SU-DHL-6 (cell line): ENCODE data around the gene WIPF3.

Experiments
- H2AFZ ChIP-seq: fragments of 200-600 bp; sonication (generic); 2 replicates; pipeline ENCODE4 v1.6.1; 2014; ENCODE audit warnings: low read depth, mild to moderate bottlenecking, moderate library complexity, mixed read lengths, antibody characterized with exemption, low read length; ENCODE audit not compliant: severe bottlenecking
- H3F3A ChIP-seq: fragments of 200-600 bp; shearing (Covaris generic); 2 replicates; pipeline ENCODE4 v1.6.0; 2016; ENCODE audit warnings: antibody characterized with exemption, mild to moderate bottlenecking; ENCODE audit not compliant: insufficient read depth
- H3K27ac ChIP-seq: fragments of 200-600 bp; sonication (generic); 2 replicates; pipeline ENCODE4 v1.5.1; 2016; ENCODE audit warnings: low read depth, mild to moderate bottlenecking, low read length, moderate library complexity, mixed read lengths
- H3K27me3 ChIP-seq: fragments of 200-600 bp; sonication (generic), shearing (Covaris generic); 2 replicates; pipeline ENCODE4 v1.6.0; 2014; ENCODE audit warnings: mild to moderate bottlenecking, low read length
- H3K36me3 ChIP-seq: fragments of 200-600 bp; sonication (generic); 2 replicates; pipeline ENCODE4 v1.6.1; 2014; ENCODE audit warnings: mild to moderate bottlenecking, low read length, mixed read lengths
- H3K4me2 ChIP-seq: fragments of 300-600, 200-600 bp; shearing (Covaris generic), sonication (generic); 2 replicates; pipeline ENCODE4 v1.6.0; 2014; ENCODE audit warnings: low read length, low read depth, mild to moderate bottlenecking; ENCODE audit not compliant: poor library complexity, severe bottlenecking
- H3K4me3 ChIP-seq: fragments of 200-600 bp; sonication (generic); 2 replicates; pipeline ENCODE4 v1.5.1; 2014; ENCODE audit warnings: antibody characterized with exemption, low read length, mild to moderate bottlenecking, mixed read lengths; ENCODE audit not compliant: insufficient read depth, poor library complexity, severe bottlenecking
- H3K79me2 ChIP-seq: fragments of 200-600 bp; sonication (generic); 2 replicates; pipeline ENCODE4 v1.6.1; 2014; ENCODE audit warnings: mild to moderate bottlenecking, low read length, moderate library complexity; ENCODE audit not compliant: insufficient read depth
- H3K9ac ChIP-seq: fragments of 200-600 bp; sonication (generic); 2 replicates; pipeline ENCODE4 v1.7.0; 2014; ENCODE audit warnings: mild to moderate bottlenecking, low read length
- H3K9me2 ChIP-seq: fragments of 200-600 bp; sonication (generic); replicated peaks from 2 replicates; pipeline ENCODE4 v1.6.1; 2014; ENCODE audit warnings: low read length; ENCODE audit not compliant: insufficient read depth
- H3K9me3 ChIP-seq: fragments of 200-600 bp; sonication (generic); 2 replicates; pipeline ENCODE4 v1.6.1; 2014; ENCODE audit warnings: low read length, mixed read lengths; ENCODE audit not compliant: insufficient read depth
- H4K20me1 ChIP-seq: fragments of 200-600 bp; sonication (generic); 2 replicates; pipeline ENCODE4 v1.6.1; 2014; ENCODE audit warnings: low read depth, mild to moderate bottlenecking, antibody characterized with exemption, low read length, moderate library complexity, mixed read lengths
- EZH2phosphoT487 ChIP-seq: fragments of 200-600 bp; sonication (generic), shearing (Covaris generic); conservative IDR thresholded peaks from 2 replicates; pipeline ENCODE4 v1.6.1; 2018; ENCODE audit warnings: mild to moderate bottlenecking, antibody characterized with exemption, low read length, moderate library complexity, mixed read lengths
- TF ChIP-seq, protein P1 (sequence below): fragments of 200-600 bp; sonication (generic); IDR thresholded peaks from one replicate; pipeline ENCODE4 v1.5.1; 2017; ENCODE audit warnings: antibody characterized with exemption, mild to moderate bottlenecking, low read length, moderate library complexity; ENCODE audit not compliant: insufficient read depth, poor library complexity, severe bottlenecking

Gene WIPF3

DNA sequence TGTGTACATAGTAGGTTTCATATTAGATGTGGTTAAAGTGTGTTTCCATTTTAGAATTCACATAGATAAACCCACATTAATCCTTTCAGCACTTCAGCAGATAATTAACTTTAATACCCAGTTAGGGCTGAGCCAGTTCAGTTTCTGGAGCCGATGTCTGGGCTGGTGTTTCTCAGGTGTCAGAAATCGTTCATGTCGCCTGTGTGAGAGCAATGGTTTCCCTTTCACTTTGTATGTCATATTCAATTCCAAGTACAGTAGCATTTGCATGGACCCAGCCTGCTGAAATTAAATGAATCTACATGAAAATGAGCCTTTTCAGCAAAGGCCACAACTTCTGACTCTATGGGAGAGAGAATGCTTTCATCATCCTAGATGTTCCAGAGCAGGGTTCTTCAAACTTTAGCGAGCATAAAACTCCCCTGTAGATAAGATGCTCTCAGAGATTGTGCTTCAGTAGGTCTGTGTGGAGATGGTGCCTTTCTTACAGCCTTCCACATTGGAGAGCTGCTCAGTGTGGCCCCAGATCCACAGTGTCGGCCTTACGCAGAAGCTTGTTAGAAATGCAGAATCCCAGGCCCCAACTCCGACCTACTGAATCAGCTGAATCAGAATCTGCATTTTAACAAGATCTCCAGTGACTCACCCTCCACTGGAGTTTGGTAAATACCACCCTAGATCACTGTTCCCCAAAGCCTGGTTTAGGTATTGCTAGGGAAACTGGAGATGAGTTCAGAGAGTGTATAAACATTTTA is 19.6 kb downstream of the WIPF3 start:
- H3K9me3 ChIP-seq: no peaks in the 10 kb centered on the region
- H3K79me2 ChIP-seq: no peaks in the 10 kb centered on the region
- H3F3A ChIP-seq: no peaks in the 10 kb centered on the region
- no peaks in the 10 kb centered on the region for H3K36me3 ChIP-seq
- H3K9me2 ChIP-seq: no peaks in the 10 kb centered on the region
- no peak overlapping the region for H3K4me2 ChIP-seq
- no peak overlapping the region for H3K4me3 ChIP-seq
- no peak overlapping the region for H3K9ac ChIP-seq
- TF ChIP-seq EZH2phosphoT487: no peak
- TF ChIP-seq, protein P1, sequence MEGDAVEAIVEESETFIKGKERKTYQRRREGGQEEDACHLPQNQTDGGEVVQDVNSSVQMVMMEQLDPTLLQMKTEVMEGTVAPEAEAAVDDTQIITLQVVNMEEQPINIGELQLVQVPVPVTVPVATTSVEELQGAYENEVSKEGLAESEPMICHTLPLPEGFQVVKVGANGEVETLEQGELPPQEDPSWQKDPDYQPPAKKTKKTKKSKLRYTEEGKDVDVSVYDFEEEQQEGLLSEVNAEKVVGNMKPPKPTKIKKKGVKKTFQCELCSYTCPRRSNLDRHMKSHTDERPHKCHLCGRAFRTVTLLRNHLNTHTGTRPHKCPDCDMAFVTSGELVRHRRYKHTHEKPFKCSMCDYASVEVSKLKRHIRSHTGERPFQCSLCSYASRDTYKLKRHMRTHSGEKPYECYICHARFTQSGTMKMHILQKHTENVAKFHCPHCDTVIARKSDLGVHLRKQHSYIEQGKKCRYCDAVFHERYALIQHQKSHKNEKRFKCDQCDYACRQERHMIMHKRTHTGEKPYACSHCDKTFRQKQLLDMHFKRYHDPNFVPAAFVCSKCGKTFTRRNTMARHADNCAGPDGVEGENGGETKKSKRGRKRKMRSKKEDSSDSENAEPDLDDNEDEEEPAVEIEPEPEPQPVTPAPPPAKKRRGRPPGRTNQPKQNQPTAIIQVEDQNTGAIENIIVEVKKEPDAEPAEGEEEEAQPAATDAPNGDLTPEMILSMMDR: no peak
- H3K27me3 ChIP-seq: no peaks in the 10 kb centered on the region
- H4K20me1 ChIP-seq: no peaks in the 10 kb centered on the region
- no peak overlapping the region for H3K27ac ChIP-seq
- H2AFZ ChIP-seq: no peak overlapping the region

DNA sequence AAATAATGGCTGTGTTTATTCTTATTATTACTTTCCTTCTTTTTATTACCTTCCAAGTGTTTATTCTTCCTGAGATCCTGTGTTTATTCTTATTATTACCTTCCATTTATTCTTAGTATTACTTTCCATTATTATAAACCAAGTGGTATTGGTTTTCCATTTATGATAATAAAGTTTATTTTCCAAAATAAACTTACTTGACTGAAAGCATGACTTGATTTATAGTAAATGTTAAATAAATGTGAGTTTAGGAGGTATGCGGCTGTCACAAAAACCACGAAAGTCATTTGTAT is 20.2 kb downstream of the WIPF3 start:
- TF ChIP-seq, protein P1: no peak
- no peak for TF ChIP-seq EZH2phosphoT487
- H4K20me1 ChIP-seq: no peaks in the 10 kb centered on the region
- no peaks in the 10 kb centered on the region for H3K36me3 ChIP-seq
- H3F3A ChIP-seq: no peaks in the 10 kb centered on the region
- H3K27ac ChIP-seq: no peak overlapping the region
- no peaks in the 10 kb centered on the region for H3K79me2 ChIP-seq
- no peaks in the 10 kb centered on the region for H3K9me3 ChIP-seq
- H3K9me2 ChIP-seq: no peaks in the 10 kb centered on the region
- no peak overlapping the region for H3K4me3 ChIP-seq
- no peaks in the 10 kb centered on the region for H3K27me3 ChIP-seq
- no peak overlapping the region for H3K9ac ChIP-seq
- no peak overlapping the region for H2AFZ ChIP-seq
- H3K4me2 ChIP-seq: no peak overlapping the region

DNA sequence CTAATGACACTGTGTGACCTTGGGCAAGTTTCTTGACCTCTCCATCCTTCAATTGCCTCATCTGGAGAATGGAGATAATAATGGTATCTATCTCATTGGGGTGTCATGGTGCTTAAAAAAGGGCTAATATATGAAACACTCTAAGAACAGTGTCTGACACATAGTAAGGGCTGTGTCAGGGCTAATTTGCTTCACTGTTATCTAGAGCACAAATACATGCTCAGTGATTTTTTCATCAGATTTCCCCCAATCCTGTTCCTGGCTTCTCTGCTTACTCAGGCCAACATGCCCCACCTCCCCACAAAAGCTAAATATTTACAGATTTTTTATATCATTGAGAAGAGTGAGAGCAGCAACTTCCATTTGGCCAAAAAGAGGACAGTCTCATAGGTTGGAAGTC is 20.6 kb downstream of the WIPF3 start:
- no peak for TF ChIP-seq EZH2phosphoT487
- TF ChIP-seq, protein P1: no peak
- H3K4me2 ChIP-seq: no peak overlapping the region
- no peaks in the 10 kb centered on the region for H3F3A ChIP-seq
- H3K36me3 ChIP-seq: no peaks in the 10 kb centered on the region
- H3K9me2 ChIP-seq: no peaks in the 10 kb centered on the region
- no peak overlapping the region for H3K27ac ChIP-seq
- H3K9ac ChIP-seq: no peak overlapping the region
- no peak overlapping the region for H2AFZ ChIP-seq
- no peaks in the 10 kb centered on the region for H3K9me3 ChIP-seq
- no peaks in the 10 kb centered on the region for H4K20me1 ChIP-seq
- H3K79me2 ChIP-seq: no peaks in the 10 kb centered on the region
- H3K4me3 ChIP-seq: no peak overlapping the region
- H3K27me3 ChIP-seq: no peaks in the 10 kb centered on the region
